Measurements from ENCODE around the gene TMEM42.

The TMEM42 gene

DNA sequence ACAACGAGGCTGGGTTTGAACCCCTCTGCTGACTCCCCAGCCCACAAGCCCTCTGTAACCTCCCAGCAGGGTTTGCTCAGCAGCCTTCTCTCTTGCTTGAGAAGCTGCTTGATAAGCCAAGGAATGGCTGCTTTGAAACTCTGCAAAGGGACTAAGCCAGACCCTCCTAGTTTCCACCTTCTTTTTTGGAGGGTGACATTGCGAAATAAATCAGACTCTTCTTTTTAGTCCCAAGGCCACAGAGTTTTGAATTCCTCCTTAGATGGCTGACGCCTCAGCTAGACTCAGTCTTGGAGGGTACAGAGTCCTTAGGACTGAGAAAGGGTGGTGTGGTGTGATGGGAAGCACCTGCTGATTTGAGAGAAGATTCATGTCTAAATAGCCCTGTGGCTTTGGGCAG lies 13.9 kb downstream of the TMEM42 start:
- no peak for DNase-seq

DNA sequence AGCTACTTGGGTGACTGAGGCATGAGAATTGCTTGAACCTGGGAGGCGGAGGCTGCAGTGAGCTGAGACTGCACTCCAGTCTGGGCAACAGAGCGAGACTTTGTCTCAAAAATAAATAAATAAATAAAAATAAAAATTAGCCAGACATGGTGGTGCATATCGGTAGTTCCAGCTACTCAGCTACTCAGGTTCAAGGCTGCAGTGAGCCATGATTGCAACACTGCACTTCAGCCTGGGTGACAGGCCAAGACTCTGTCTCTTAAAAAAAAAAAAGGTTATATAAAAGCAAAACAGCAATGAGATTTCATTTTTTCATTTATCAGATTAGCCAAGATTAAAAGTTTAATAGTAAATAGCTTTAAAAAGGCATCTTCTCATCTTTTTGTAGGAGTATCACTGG lies 15.6 kb downstream of the TMEM42 start:
- DNase-seq, result no peak

GRCh38 chr3:44880284-44880683 lies 18.6 kb downstream of the TMEM42 start:
- no peak for DNase-seq

DNA sequence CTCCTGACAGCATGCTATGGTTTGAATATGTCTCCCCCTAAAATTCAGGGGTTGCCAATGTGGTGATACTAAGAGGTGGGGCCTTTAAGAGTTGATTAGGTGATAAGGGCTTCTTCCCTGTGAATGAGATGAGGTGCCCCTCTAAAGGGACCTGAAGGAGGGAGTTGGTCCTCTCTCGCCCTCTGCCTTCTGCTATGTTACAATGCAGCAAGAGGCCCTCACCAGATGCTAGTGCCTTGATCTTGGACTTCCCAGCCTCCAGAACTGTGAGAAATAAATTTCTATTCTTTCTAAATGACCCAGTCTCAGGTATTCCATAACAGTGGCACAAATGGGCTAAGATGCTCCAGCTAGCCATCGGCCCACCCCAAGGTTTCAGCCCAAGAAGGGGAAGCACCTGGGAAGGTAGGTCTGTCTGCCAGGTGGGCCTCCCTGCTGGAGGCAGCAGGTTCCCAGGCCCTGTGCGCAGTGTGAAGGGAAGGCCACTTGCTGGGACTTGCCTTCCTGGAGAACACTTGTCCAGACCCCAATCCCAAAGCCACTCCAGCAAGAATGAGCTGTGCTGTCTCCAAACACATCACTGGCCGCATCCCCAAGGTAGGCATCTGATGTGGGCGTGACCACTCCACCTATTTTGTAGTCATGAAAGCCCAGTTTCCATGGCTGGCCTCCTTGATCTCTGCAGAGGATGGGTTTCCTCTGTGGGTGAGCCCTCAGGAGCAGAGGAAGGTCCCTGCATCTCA lies 21.7 kb downstream of the TMEM42 start:
- DNase-seq, result no peak

DNA sequence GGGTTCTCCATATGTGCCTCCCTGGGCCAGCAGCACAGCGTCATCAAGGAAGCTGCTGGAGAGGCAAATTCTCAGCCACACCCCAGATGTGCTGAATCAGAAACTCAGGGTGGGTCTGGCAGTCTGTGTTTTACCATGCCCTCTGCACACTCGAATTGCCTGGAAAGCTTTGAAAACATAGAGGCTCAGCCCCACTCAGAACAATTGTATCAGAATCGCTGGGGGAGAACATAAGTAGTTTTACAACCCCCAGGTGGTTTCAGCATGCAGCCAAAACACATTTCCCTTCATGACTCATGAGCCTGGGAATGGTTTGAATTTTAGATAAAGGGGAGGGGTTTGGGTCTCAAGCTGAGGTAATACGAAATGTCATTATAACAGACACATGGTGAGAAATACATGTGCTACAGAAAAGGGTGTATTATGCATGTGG lies 22.3 kb downstream of the TMEM42 start:
- no peak for DNase-seq

DNA sequence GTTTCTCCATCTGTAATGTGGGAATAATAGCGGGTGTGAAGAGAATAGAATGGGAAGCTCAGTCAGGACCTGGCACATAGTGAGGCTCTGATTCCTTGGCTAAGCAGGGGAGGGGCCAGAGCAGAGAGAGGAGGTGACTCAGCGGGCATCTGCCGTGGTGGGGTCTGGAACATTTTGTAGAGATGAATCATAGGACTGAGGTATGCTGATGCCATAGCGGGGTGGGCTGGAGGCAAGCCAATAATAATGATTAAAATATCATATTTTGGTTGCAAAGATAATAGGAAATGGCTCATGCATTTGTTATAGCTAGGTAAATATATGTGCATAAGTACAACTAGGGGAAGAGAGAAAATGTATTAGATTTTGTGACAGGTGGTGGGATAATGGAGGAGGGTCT lies 23.9 kb downstream of the TMEM42 start:
- DNase-seq, result no peak

- no peak for DNase-seq
Observed at GRCh38 chr3:44886561-44886960, 24.8 kb downstream of the TMEM42 start.

- DNase-seq, result no peak
Observed at GRCh38 chr3:44887101-44887500, 25.4 kb downstream of the TMEM42 start.

- DNase-seq, result no peak
Observed at GRCh38 chr3:44890258-44890657, 28.5 kb downstream of the TMEM42 start.

DNA sequence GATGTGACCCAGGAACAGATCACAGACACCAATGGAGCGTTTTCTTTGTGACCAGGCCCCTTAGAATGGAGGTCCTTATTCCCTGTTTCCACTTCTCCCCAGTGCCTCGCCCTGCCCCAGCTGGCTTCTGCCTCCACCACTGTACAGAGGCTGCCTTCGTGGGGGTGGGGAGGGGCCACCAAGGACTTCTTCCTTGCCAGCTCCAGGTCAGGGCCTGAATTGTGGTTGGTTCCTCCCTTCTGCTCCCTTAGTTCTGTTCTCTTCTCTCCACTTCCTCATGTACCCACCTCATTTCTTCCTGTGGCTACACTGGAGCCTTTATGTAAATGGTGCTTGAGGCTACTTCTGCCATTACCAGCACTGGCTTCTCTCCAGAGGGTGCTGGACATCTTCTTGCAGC lies 29.1 kb downstream of the TMEM42 start:
- DNase-seq, result no peak

DNA sequence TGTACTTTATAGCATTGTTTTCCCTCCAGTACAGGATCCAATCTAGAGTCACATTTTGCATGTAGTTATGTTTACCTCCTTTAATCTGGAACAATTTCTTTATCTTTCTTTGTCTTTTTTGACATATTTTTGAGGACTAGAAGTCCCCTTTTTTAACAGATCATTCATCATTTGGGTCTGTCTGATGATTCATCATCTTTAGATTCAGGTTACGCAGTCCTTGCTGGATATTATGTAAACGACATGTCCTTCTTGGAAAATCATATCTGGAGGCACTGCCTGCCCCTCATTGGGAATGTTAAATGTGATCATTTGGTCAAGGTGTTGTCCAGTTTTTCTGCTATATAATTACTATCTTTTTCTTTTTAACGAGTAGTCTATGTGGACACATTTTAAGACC lies 31.0 kb downstream of the TMEM42 start:
- DNase-seq, result no peak

DNA sequence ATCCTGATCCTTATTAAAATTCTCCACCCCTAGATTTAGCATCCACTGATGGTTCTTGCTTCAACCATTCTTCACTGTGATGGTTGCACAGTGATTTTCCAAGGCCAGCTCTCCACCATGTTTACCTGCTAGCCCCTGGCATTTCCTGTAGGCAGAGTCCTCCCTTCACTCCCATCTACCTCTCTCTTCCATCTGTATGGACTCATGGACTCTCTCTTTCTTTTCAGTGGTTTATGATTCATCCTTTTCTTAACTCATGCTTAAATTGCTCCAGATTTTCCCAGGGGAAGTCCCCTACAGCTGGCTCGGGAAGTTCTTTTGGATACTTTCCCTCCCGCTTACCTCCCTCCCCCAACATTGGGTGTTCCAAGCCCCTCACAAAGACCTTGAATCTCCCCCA lies 31.4 kb downstream of the TMEM42 start:
- DNase-seq, result no peak

DNA sequence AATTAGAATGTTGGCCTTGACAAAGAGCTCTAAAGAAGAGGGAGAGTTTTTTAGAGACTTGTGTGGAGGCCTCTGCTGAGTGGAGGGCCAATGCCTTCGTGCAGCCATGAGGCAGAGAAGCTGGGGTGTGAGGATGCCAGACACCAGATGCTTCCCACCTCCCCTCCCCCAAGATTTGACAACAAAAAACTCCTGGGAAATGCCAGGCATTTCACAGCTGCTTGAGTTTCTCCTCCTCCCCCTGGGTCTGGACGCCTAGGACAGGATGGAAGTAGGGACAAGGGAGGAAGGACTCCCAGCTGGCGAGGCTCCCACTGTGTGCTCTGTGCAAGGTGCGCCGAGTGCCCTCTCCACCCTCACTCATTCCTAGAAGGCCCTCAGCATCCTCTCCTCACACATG lies 32.8 kb downstream of the TMEM42 start:
- DNase-seq, result no peak

DNA sequence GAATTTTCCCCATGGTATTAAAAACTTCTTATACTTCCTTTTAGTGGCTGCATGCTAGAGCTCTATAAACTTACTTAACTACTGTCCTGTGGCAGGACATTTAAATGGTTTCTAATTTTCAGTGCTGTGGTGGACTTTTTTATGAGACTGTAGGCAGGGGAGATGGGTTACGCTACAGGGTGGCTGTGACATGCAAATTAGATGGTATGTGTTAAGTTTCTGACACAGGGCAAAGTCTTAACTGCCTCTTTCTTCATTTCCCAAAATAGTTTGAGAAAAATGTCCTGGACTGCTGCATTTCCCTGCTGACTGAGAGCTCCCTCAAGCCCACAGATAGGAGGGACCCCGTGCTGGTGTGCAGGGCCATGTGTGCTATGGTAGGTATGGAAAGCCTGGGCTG lies 34.7 kb downstream of the TMEM42 start:
- no peak for DNase-seq

- no peak for DNase-seq
Observed at GRCh38 chr3:44899683-44900367, 38.1 kb downstream of the TMEM42 start.

DNA sequence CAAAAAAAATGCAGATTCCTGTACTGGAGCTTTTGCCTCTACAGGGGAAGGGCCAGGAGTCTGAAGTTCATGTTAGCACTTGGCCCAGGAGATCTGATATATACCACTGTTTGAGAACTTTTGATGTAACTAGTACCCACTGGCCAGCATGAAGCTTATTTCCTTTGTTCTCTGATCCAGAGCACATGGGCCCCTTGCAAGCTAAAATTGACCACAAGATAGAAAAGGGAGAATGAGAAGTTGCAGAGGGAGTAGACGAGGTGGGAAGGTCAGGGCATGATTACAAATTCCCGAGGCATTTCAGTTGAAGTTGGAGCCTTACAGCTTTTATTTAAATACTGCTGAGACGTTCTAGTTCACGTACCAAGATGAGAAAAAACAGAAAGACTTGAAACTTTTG lies 40.9 kb downstream of the TMEM42 start:
- DNase-seq, result no peak

- no peak for DNase-seq
Observed at GRCh38 chr3:44903314-44903713, 41.6 kb downstream of the TMEM42 start.

DNA sequence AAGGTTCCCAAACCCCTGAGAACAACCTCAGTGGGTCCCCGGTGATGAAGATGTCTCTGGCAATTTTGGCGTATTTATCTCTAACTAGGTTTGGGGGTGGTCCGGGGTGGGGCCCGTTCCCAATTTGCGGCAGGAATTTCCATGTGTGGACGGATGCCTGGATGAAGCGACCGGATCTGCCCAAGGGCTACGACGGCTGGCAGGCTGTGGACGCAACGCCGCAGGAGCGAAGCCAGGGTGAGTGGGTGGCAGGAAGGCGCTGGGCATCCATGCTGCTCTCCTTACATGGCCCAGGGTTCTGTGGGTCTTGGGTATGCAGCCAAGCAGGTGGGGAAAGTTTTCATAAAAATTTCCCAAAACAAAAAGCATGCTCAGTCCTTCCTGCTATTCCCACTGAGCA lies 42.0 kb downstream of the TMEM42 start:
- no peak for DNase-seq

GRCh38 chr3:44905446-44906157 lies 43.9 kb downstream of the TMEM42 start:
- DNase-seq, result no peak

DNA sequence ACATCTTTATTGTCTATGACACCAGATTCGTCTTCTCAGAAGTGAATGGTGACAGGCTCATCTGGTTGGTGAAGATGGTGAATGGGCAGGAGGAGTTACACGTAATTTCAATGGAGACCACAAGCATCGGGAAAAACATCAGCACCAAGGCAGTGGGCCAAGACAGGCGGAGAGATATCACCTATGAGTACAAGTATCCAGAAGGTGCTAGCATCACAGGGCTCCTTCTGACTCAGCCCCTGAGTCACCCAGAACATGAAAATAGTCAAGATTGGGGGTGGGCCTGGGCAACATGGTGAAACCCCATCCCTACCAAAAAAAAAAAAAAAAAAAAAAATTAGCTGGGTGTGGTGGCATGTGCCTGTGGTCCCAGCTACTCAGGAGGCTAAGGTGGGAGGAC lies 45.3 kb downstream of the TMEM42 start:
- DNase-seq, result peak; percentile 48

DNA sequence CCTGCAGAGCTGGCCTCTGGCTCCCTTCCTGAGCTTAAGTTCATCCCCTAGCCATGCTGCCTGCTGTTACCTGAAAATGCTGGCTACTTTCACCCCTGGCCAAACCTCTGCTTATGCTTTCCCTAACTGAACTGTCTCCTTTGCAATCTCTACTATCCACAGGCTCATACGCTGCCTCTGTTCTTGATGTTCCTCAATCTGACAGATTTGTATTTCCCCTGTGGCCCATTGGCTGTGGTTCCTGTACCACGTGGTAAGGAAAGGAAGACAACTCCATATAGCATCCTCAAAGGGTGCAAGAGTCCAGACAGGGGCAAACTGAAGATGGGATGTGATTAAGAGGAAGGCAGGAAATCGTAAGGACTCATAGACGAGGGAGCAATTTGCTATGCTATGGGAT lies 45.9 kb downstream of the TMEM42 start:
- no peak for DNase-seq

DNA sequence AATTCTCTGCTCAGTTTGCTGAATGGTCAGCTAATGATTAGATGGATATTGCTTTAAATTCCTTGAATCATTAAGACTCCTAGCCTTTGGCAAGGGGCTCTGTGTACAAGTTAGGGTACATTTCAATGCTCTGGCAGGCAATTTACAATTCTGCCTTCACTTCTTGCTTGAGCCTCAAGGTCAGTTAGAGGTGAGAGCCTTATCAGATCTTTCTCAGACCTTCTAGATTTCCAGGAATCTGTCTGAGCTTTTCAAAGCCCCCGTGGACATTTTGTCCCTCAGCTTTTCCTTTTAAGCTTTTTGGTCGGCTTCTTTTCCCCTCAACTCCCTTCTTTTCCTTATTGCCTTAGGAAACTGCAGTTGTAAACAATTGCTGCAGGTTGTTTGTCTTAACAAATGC lies 47.4 kb downstream of the TMEM42 start:
- no peak for DNase-seq

- DNase-seq, result no peak
Observed at GRCh38 chr3:44910693-44911092, 49.0 kb downstream of the TMEM42 start.

DNA sequence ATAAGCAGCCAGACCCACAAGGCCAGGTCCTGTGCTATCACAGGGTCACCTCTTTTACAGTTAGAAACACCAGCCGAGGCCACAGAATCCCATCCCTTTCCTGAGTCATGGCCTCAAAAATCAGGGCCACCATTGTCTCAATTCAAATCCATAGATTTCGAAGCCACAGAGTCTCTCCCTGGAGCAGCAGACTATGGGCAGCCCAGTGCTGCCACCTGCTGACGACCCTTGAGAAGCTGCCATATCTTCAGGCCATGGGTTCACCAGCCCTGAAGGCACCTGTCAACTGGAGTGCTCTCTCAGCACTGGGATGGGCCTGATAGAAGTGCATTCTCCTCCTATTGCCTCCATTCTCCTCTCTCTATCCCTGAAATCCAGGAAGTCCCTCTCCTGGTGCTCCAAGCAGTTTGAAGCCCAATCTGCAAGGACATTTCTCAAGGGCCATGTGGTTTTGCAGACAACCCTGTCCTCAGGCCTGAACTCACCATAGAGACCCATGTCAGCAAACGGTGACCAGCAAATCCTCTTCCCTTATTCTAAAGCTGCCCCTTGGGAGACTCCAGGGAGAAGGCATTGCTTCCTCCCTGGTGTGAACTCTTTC lies 52.3 kb downstream of the TMEM42 start:
- DNase-seq, result peak; percentile 77
